IPS-18a (cell line): ENCODE results near the gene CCDC24.

ENCODE experiments used
- H3K27ac ChIP-seq: one replicate; pipeline ENCODE4 v1.5.1; 2013; ENCODE audit warnings: low read length
- H3K27me3 ChIP-seq: one replicate; pipeline ENCODE4 v1.6.1; 2013; ENCODE audit warnings: mild to moderate bottlenecking, low read length; ENCODE audit not compliant: control insufficient read depth, insufficient read depth
- H3K36me3 ChIP-seq: one replicate; pipeline ENCODE4 v1.6.1; 2013; ENCODE audit warnings: low read depth, low read length; ENCODE audit not compliant: control insufficient read depth
- H3K4me1 ChIP-seq: one replicate; pipeline ENCODE4 v1.6.1; 2013; ENCODE audit warnings: low read depth, low read length; ENCODE audit not compliant: control insufficient read depth
- H3K4me3 ChIP-seq: one replicate; pipeline ENCODE4 v1.5.1; 2013; ENCODE audit warnings: low read length
- H3K9ac ChIP-seq: one replicate; pipeline ENCODE4 v1.6.1; 2013; ENCODE audit warnings: mild to moderate bottlenecking, low read length, moderate library complexity
- H3K9me3 ChIP-seq: one replicate; pipeline ENCODE4 v1.6.1; 2013; ENCODE audit warnings: low read depth, low read length; ENCODE audit not compliant: control insufficient read depth

Gene CCDC24

GRCh38 chr1:43991476-43992231 lies at the start of gene CCDC24:
TSS of gene CCDC24 (plus strand) at chr1:43991599. CDS start at chr1:43991879, 280 bp downstream.
- H3K27ac ChIP-seq, result no peak within 1 kb of the TSS
- H3K4me1 ChIP-seq, result peaks cover 9% of the 10 kb centered on the region
- H3K4me3 ChIP-seq, result peak within 1 kb of the TSS; percentile 74
- H3K36me3 ChIP-seq, result no peaks in the 10 kb centered on the region
- H3K9me3 ChIP-seq, result no peaks in the 10 kb centered on the region
- H3K9ac ChIP-seq, result peak within 1 kb of the TSS; percentile 5
- H3K27me3 ChIP-seq, result no peaks in the 10 kb centered on the region

DNA sequence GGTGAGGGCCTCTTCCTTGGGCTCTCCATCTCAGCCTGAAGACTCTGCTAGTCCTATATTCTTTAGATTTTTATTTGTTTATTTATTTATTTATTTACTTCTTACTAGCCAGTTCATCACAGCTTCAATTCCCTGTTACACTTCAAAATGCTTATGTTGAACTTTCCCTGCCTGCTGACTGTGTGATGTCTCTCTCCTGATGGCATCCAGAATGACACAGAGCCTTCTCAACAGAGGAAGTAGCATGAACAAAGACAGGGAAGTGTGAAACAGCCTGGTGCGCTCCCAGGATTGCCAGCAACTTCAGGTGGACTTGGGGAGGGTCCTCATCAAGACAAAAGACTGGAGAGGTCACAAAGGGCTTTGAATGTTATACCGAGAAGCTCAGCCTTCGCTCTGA lies 49.0 kb upstream of the CCDC24 start:
- Histone ChIP-seq H3K4me3 (no peak overlapping the region), H3K27ac (no peak overlapping the region), H3K4me1 (peaks cover 9% of the 10 kb centered on the region), H3K9ac (no peak overlapping the region), H3K36me3 (no peaks in the 10 kb centered on the region), H3K27me3 (no peaks in the 10 kb centered on the region), H3K9me3 (no peaks in the 10 kb centered on the region)

GRCh38 chr1:43944860-43945259 lies 46.5 kb upstream of the CCDC24 start:
- Histone ChIP-seq H3K36me3 (no peaks in the 10 kb centered on the region), H3K27me3 (no peaks in the 10 kb centered on the region), H3K9ac (no peak overlapping the region), H3K9me3 (no peaks in the 10 kb centered on the region), H3K4me1 (peaks cover 9% of the 10 kb centered on the region), H3K4me3 (no peak overlapping the region), H3K27ac (no peak overlapping the region)

GRCh38 chr1:43945674-43946235 lies 45.6 kb upstream of the CCDC24 start:
- Histone ChIP-seq H3K9me3 (no peaks in the 10 kb centered on the region), H3K4me1 (peaks cover 9% of the 10 kb centered on the region), H3K9ac (no peak overlapping the region), H3K36me3 (no peaks in the 10 kb centered on the region), H3K27ac (no peak overlapping the region), H3K27me3 (no peaks in the 10 kb centered on the region), H3K4me3 (peak overlapping the region; percentile 76)

- Histone ChIP-seq H3K36me3 (no peaks in the 10 kb centered on the region), H3K9ac (peak within 1 kb of the TSS; percentile 80), H3K27me3 (no peaks in the 10 kb centered on the region), H3K27ac (peak within 1 kb of the TSS; percentile 94), H3K4me3 (peak within 1 kb of the TSS; percentile 76), H3K4me1 (peaks cover 9% of the 10 kb centered on the region), H3K9me3 (no peaks in the 10 kb centered on the region)
Observed at GRCh38 chr1:43946236-43947060, 45.0 kb upstream of the CCDC24 start, which contains the start of gene IPO13. TSS of gene IPO13 (plus strand) at chr1:43946950. CDS start at chr1:43947601, 651 bp downstream.

DNA sequence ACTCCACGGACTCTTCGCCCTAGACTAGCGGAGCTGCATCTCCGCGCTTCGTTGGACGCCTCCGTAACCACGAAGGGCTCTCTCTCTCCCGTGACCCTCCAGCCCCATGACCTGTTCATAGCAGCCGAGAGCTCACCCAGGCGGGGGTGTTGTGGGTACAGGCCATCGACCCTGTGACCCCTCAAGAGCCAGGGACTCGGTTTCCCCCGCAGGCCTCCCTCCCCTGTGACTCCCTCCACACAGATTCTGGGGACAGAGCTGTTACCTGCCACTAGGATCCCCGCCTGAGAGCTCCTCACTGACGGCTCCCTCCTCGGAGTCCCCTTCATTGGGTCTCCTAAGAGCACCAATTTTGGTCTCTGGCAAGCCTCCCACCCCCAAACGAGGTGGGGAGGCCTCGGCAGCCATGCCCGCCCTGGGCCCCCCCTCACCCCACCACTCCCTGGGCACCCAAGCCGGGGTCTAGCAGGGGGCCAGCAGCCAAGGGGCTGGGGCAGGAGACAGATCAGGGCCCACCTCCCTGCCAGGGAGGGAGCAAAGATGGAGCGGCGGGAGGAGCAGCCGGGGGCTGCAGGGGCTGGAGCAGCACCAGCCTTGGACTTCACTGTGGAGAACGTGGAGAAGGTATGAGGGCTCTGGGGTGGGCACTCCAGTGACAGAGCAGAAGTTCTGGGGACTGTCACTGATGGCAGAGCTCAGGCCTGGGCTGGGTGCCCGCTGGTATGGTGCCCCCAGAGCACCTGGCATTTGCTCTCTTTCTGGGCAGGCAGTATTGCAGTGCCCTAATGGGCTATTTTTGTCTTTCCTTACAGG lies 44.1 kb upstream of the CCDC24 start:
- H3K4me1 ChIP-seq, result peaks cover 9% of the 10 kb centered on the region
- no peaks in the 10 kb centered on the region for H3K9me3 ChIP-seq
- no peaks in the 10 kb centered on the region for H3K27me3 ChIP-seq
- H3K27ac ChIP-seq, result no peak overlapping the region
- no peaks in the 10 kb centered on the region for H3K36me3 ChIP-seq
- peak overlapping the region; percentile 76 for H3K4me3 ChIP-seq
- peak overlapping the region; percentile 80 for H3K9ac ChIP-seq

DNA sequence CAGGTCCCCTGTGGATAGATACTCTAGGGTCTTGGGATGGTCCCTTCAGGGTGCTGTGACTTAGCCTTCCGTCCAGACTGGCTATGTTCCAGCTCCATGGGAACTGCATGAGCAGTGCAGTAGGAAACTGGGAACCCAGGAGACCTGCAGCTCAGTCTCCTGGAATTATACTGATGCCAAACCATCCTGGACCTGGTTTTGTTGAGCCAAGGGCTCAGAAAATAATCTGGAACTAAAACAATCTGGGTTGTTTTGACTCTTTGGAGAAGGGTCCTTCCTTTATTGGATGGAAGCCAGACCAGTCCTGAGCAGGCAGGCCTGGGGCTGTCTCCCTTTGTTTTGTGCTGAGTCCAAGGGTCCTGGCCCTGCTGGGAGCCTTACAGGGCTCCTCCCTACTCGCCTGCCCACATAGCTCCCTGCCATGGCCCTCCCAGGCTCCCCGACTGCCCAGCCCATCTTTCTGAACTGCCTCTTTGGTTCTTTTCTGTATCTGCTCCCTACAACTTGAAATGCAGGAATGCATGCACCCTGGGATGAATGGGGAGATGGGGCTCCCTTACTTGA lies 43.4 kb upstream of the CCDC24 start:
- no peaks in the 10 kb centered on the region for H3K36me3 ChIP-seq
- H3K9ac ChIP-seq, result no peak overlapping the region
- H3K27ac ChIP-seq, result no peak overlapping the region
- H3K4me3 ChIP-seq, result peak overlapping the region; percentile 76
- no peaks in the 10 kb centered on the region for H3K27me3 ChIP-seq
- H3K4me1 ChIP-seq, result peaks cover 9% of the 10 kb centered on the region
- no peaks in the 10 kb centered on the region for H3K9me3 ChIP-seq

GRCh38 chr1:43949678-43950077 lies 41.7 kb upstream of the CCDC24 start:
- no peak overlapping the region for H3K9ac ChIP-seq
- H3K36me3 ChIP-seq, result no peaks in the 10 kb centered on the region
- H3K9me3 ChIP-seq, result no peaks in the 10 kb centered on the region
- no peak overlapping the region for H3K4me3 ChIP-seq
- H3K27me3 ChIP-seq, result no peaks in the 10 kb centered on the region
- no peak overlapping the region for H3K27ac ChIP-seq
- peaks cover 4% of the 10 kb centered on the region for H3K4me1 ChIP-seq

DNA sequence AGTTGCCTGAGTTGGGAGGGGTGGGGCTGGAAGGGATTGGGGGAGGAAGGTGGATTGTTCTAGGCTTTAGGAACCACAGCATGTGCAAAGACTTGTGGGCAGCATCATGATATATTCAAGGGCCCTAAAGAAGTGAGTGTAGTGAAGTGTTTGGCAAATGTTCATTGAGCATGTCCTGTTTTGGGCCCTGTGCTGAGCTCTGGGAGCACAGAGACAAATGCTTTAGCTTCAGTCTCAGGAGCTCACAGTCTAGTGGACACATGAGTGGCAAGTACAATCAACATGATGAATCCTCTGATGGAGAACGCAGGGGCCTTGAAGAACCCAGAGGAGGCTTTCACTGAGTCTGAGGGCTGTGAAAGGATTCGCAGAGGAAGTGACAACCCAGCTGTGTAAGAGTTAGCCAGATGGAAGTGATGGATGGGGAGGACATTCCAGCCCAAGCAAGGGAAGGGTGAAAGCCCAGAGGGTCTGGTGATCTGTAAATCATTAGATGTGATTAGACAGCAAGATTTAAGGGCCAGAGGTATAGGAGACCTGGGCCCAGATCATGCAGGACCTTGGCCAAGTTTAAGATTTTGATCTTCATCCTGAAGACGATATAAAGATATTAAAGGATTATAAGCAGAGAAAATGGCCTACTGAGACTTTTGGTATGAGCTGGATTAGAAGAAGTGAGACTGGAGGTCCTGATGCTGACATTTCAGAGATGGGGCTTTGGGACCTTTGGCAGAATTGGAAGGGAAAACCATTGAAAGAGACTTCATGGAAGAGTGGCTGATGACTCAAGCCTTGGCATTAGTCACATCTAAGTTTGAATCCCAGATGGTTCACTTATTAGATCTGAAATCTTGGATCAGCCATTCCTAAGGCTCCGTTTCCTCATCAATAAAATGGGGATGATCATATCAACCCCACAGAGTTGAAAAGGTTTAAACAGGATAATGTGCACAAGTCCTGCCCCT lies 40.1 kb upstream of the CCDC24 start:
- H3K27me3 ChIP-seq, result no peaks in the 10 kb centered on the region
- H3K4me3 ChIP-seq, result no peak overlapping the region
- no peaks in the 10 kb centered on the region for H3K4me1 ChIP-seq
- H3K9me3 ChIP-seq, result no peaks in the 10 kb centered on the region
- no peak overlapping the region for H3K27ac ChIP-seq
- H3K9ac ChIP-seq, result no peak overlapping the region
- H3K36me3 ChIP-seq, result no peaks in the 10 kb centered on the region

- Histone ChIP-seq H3K9ac (no peak overlapping the region), H3K9me3 (no peaks in the 10 kb centered on the region), H3K27me3 (no peaks in the 10 kb centered on the region), H3K4me3 (no peak overlapping the region), H3K27ac (no peak overlapping the region), H3K4me1 (no peaks in the 10 kb centered on the region), H3K36me3 (peaks cover 6% of the 10 kb centered on the region)
Observed at GRCh38 chr1:43952731-43953346, 38.6 kb upstream of the CCDC24 start.
